Rectal smooth muscle tissue (tissue), 1 donor: ENCODE data around the gene MED10.

Experiments used
- H3K27ac ChIP-seq: one replicate; pipeline ENCODE4 v1.7.0; 2013; ENCODE audit warnings: low read depth, low read length, inconsistent platforms
- H3K27me3 ChIP-seq: one replicate; pipeline ENCODE4 v1.7.0; 2013; ENCODE audit warnings: low read length; ENCODE audit not compliant: control insufficient read depth, insufficient read depth
- H3K36me3 ChIP-seq: one replicate; pipeline ENCODE4 v1.7.0; 2013; ENCODE audit warnings: low read length; ENCODE audit not compliant: control insufficient read depth, insufficient read depth
- H3K4me1 ChIP-seq: one replicate; pipeline ENCODE4 v1.7.0; 2013; ENCODE audit warnings: low read length; ENCODE audit not compliant: control insufficient read depth, insufficient read depth
- H3K4me3 ChIP-seq: one replicate; pipeline ENCODE4 v1.7.0; 2013; ENCODE audit warnings: low read length
- H3K9ac ChIP-seq: one replicate; pipeline ENCODE4 v1.7.0; 2013; ENCODE audit warnings: low read length

The MED10 gene

GRCh38 chr5:6333182-6333905, 45.0 kb downstream of the MED10 start:
- no peaks in the 10 kb centered on the region for H3K4me1 ChIP-seq

DNA sequence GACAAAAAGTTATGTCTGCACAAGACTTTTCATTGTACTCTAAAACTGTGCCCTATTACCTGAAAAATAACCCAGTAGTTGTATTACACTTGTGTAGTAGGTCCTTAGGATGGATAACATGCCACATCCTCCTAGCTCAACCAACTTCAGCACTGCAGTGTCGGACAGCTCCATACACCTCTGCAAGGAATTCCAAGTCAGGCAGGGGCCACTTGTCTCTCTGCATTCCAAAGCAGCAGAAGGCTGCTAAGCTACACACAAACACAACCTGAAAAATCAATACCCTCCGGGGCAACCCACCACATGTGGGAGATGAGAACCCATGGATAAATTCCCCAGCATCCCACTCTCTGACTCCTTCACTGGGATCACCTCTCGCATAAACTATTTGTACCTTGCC, 50.2 kb downstream of the MED10 start:
- no peaks in the 10 kb centered on the region for H3K36me3 ChIP-seq
- H3K4me1 ChIP-seq, result no peaks in the 10 kb centered on the region
- H3K4me3 ChIP-seq, result no peak overlapping the region
- H3K27ac ChIP-seq, result no peak overlapping the region
- H3K9ac ChIP-seq, result no peak overlapping the region
- no peaks in the 10 kb centered on the region for H3K27me3 ChIP-seq

More at GRCh38 chr5:6333182-6333905, 45.0 kb downstream of the MED10 start:
- Histone ChIP-seq H3K27ac (no peak overlapping the region), H3K4me3 (no peak overlapping the region), H3K27me3 (no peaks in the 10 kb centered on the region), H3K36me3 (no peaks in the 10 kb centered on the region), H3K9ac (no peak overlapping the region)

DNA sequence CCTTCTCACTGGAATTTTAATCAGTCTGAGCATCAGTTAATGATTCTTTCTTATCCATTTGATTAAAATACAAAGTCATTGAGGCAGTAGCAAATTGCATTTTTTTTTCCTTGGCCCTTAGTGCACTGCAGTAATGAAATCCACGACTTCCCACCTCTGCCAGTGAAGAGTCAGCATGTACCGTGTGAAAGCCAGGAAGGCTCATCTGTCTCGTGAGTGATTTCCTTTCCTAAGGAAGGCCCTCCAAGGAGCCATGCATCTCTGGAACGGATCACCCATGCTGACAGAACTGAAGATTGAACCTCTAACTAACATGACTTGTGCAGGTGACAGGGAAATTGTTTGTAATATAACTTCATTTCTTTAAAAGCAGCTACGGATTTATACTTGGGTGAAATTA, 51.6 kb downstream of the MED10 start:
- no peak overlapping the region for H3K27ac ChIP-seq
- H3K36me3 ChIP-seq, result no peaks in the 10 kb centered on the region
- H3K4me3 ChIP-seq, result no peak overlapping the region
- no peaks in the 10 kb centered on the region for H3K27me3 ChIP-seq
- H3K9ac ChIP-seq, result no peak overlapping the region
- no peaks in the 10 kb centered on the region for H3K4me1 ChIP-seq

GRCh38 chr5:6322163-6322713, 56.1 kb downstream of the MED10 start:
- H3K4me1 ChIP-seq, result no peaks in the 10 kb centered on the region
- no peak overlapping the region for H3K27ac ChIP-seq
- H3K27me3 ChIP-seq, result no peaks in the 10 kb centered on the region
- H3K36me3 ChIP-seq, result no peaks in the 10 kb centered on the region
- no peak overlapping the region for H3K9ac ChIP-seq
- no peak overlapping the region for H3K4me3 ChIP-seq
